Breast epithelium (tissue), 4 donors: ENCODE measurements around the gene ZNF76. TPM values are rescaled to one million over a fixed set of nuclear protein-coding genes. Genes with fewer than 3 reads are reported as not detected.

ENCODE experiments used
- DNase-seq, 2 donors: peaks; one replicate each; pipeline ENCODE4 v3.0.0-alpha.2; 2019; ENCODE audit warnings: low spot score in 2 of 2
- H3K27ac ChIP-seq, 2 donors: fragments of 200-600 bp; sonication (generic) in 1 of 2; one replicate each; pipeline ENCODE4 v1.5.1; 2016 to 2019; ENCODE audit warnings: mild to moderate bottlenecking in 1 of 2
- H3K27me3 ChIP-seq, 2 donors: fragments of 200-600 bp; sonication (generic) in 1 of 2; one replicate each; pipeline versions ENCODE4 v1.5.1 to v1.6.0; 2017 to 2019; ENCODE audit warnings: control low read depth in 1 of 2, mild to moderate bottlenecking in 1 of 2
- H3K36me3 ChIP-seq: fragments of 200-600 bp; one replicate; pipeline ENCODE4 v1.5.1; 2019
- H3K4me1 ChIP-seq, 2 donors: fragments of 200-600 bp; sonication (generic); one replicate each; pipeline ENCODE4 v1.5.1; 2016 to 2019; ENCODE audit warnings: control low read depth in 1 of 2
- H3K4me3 ChIP-seq, 3 donors: fragments of 200-600 bp; sonication (generic); 1 replicate in 2 of 3; 2 replicates in 1 of 3; pipeline ENCODE4 v1.5.1; 2016 to 2019; ENCODE audit warnings: mild to moderate bottlenecking in 3 of 3, moderate library complexity in 2 of 3
- H3K9me3 ChIP-seq, 2 donors: fragments of 200-600 bp; sonication (generic) in 1 of 2; one replicate each; pipeline ENCODE4 v1.5.1; 2016 to 2019; ENCODE audit warnings: control low read depth in 1 of 2
- POLR2A ChIP-seq: fragments of 450-650 bp; IDR thresholded peaks from one replicate; pipeline ENCODE4 v1.6.1; 2016; ENCODE audit warnings: antibody characterized with exemption, mild to moderate bottlenecking, moderate library complexity
- POLR2AphosphoS5 ChIP-seq, 3 donors: sonication (generic); formaldehyde crosslinking; IDR thresholded peaks; one replicate each; pipeline ENCODE4 v1.6.1; 2017; ENCODE audit warnings: antibody characterized with exemption in 3 of 3
- intact Hi-C: fragments of 100-400 bp; cut with DNase I; formaldehyde crosslinking; loops from one replicate; pipeline ENCODE4 v1.15.1; 2023; ENCODE audit warnings: low total_unique reads
- total RNA-seq, 3 donors: library from RNA; depleted of rRNA; stranded (reverse); fragments of >200 nt; gene quantifications; one replicate each; pipeline ENCODE4 v1.1.0, GENCODE V29; 2016
- TF ChIP-seq, protein P1 (sequence below), 3 donors: fragments of 450-650 bp; IDR thresholded peaks; one replicate each; pipeline ENCODE4 v1.5.1; 2016 to 2017; ENCODE audit warnings: antibody characterized with exemption in 3 of 3, mild to moderate bottlenecking in 3 of 3, moderate library complexity in 3 of 3

ZNF76 gene
- total RNA-seq, 3 donors from 2014 or later, result 32.3 to 53.0 (median 46.9) TPM

DNA sequence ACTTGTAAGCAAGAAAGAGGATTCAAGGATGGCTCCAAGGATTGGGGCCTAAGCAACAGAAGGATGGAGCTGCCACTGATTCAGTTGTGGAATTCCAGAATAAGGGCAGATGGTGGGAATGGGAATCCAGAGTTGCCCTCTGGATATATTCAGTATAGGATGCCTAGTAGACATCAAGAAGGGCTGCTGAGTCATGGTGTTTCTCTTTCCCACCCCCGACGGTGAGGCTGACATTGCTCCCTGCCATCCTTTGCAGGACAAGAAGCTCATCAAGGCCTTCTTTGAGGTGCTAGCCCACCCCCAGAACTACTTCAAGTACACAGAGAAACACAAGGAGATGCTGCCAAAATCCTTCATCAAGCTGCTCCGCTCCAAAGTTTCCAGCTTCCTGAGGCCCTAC is 11.2 kb upstream of the ZNF76 start:
- intact Hi-C loops, result no loop called here
- TF ChIP-seq POLR2A, result no peak
- no peaks in the 10 kb centered on the region for H3K27me3 ChIP-seq
- no peak overlapping the region for H3K4me3 ChIP-seq
- no peaks in the 10 kb centered on the region for H3K4me1 ChIP-seq
- DNase-seq, result no peak
- no peak overlapping the region for H3K27ac ChIP-seq
- no peaks in the 10 kb centered on the region for H3K9me3 ChIP-seq
- H3K36me3 ChIP-seq, result no peaks in the 10 kb centered on the region

DNA sequence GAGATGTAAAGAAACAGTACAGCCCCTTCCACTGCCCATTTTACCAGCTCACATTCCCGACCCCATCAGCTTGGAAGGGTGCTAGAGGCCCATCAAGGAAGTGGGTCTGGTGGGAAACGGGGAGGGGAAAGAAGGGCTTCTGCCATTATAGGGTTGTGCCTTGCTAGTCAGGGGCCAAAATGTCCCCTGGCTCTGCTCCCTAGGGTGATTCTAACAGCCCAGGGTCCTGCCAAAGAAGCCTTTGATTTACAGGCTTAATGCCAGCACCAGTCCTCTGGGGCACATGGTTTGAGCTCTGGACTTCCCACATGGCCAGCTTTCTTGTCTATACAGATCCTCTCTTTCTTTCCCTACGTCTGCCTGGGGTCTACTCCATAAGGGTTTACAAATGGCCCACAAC is 10.6 kb upstream of the ZNF76 start:
- no peak for DNase-seq
- Histone ChIP-seq H3K36me3 (no peaks in the 10 kb centered on the region), H3K4me1 (no peaks in the 10 kb centered on the region), H3K27ac (no peak overlapping the region), H3K9me3 (no peaks in the 10 kb centered on the region), H3K27me3 (no peaks in the 10 kb centered on the region), H3K4me3 (no peak overlapping the region)
- intact Hi-C loops, result no loop called here
- no peak for TF ChIP-seq POLR2AphosphoS5 (IDR thresholded peaks at IDR 0.05)
- TF ChIP-seq, protein P1, sequence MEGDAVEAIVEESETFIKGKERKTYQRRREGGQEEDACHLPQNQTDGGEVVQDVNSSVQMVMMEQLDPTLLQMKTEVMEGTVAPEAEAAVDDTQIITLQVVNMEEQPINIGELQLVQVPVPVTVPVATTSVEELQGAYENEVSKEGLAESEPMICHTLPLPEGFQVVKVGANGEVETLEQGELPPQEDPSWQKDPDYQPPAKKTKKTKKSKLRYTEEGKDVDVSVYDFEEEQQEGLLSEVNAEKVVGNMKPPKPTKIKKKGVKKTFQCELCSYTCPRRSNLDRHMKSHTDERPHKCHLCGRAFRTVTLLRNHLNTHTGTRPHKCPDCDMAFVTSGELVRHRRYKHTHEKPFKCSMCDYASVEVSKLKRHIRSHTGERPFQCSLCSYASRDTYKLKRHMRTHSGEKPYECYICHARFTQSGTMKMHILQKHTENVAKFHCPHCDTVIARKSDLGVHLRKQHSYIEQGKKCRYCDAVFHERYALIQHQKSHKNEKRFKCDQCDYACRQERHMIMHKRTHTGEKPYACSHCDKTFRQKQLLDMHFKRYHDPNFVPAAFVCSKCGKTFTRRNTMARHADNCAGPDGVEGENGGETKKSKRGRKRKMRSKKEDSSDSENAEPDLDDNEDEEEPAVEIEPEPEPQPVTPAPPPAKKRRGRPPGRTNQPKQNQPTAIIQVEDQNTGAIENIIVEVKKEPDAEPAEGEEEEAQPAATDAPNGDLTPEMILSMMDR (IDR thresholded peaks at IDR 0.05), result no peak
- TF ChIP-seq POLR2A, result no peak

DNA sequence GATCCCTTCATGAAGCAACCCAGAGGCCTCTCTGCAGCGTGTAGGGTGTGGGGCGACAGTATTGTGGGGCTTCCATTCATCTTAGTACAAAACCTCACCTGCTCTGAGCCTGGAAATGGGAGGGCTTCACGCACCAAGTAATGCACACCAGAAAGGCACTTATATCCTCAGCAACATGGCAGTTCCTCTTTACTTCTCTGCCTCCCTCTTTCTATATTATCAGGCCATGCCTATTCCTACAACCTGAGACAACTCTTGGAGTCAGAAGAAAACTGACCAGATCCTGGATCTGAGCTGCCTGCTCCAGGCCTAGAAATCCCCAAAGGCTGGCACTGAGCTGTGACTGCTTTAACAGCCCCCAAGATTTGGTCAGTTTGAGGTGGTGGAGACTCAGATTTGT is 7.6 kb upstream of the ZNF76 start:
- Histone ChIP-seq H3K27me3 (no peaks in the 10 kb centered on the region), H3K4me3 (no peak overlapping the region), H3K36me3 (no peaks in the 10 kb centered on the region), H3K9me3 (no peaks in the 10 kb centered on the region), H3K27ac (no peak overlapping the region), H3K4me1 (no peaks in the 10 kb centered on the region)
- no peak for TF ChIP-seq POLR2AphosphoS5 (IDR thresholded peaks at IDR 0.05)
- TF ChIP-seq POLR2A, result no peak
- TF ChIP-seq, protein P1 (IDR thresholded peaks at IDR 0.05), result no peak
- intact Hi-C loops, result no loop called here
- DNase-seq, result no peak

DNA sequence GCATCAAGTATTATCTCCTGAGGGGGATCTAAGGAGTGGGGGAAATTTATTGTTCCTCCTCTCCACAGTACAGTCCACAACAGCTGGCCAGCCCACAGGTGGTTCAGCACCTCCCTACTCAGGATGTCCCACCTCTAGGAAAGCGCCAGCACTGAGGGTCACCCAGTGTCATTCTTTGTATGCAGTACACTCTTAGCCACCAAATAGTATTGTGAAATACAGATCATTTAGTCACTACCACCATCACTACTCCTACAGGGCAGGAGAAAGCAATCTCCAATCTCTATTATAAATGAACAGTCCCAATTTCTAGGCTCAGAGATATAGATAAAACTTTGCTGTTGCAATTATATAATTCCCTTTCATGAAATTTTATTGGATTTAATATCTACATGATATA is 6.3 kb upstream of the ZNF76 start:
- H3K4me3 ChIP-seq, result no peak overlapping the region
- TF ChIP-seq, protein P1 (IDR thresholded peaks at IDR 0.05), result no peak
- TF ChIP-seq POLR2A, result no peak
- no peak for TF ChIP-seq POLR2AphosphoS5 (IDR thresholded peaks at IDR 0.05)
- no peaks in the 10 kb centered on the region for H3K27me3 ChIP-seq
- H3K36me3 ChIP-seq, result no peaks in the 10 kb centered on the region
- H3K4me1 ChIP-seq, result no peaks in the 10 kb centered on the region
- no peak overlapping the region for H3K27ac ChIP-seq
- no peaks in the 10 kb centered on the region for H3K9me3 ChIP-seq
- intact Hi-C loops, result no loop called here
- DNase-seq, result no peak

DNA sequence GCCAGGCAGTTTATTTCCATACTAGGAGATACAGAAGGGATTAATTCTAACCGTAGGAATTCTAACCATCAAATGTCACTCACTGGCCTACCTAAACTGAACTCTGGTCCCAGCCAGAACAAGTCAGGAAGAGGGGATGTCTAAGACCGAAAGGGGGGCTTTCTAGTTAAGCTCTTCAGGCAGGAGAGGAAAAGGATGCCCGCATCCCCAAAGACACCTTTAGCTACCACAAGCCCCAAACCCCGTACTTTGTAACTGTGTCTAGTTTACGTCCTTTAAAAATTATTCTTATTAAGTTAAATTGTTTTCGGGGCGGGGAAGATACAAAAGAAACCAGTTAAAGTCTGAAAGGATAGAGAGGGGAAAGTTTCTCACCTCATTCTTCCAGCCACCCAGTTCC is 1.2 kb upstream of the ZNF76 start:
- H3K4me3 ChIP-seq, result peak overlapping the region; percentile 82 to 95 (median 85)
- no peaks in the 10 kb centered on the region for H3K27me3 ChIP-seq
- TF ChIP-seq, protein P1 (IDR thresholded peaks at IDR 0.05), result no peak
- TF ChIP-seq POLR2A, result no peak
- no peak for TF ChIP-seq POLR2AphosphoS5 (IDR thresholded peaks at IDR 0.05)
- no peaks in the 10 kb centered on the region for H3K9me3 ChIP-seq
- H3K27ac ChIP-seq, result peak overlapping the region in 1 of 2 donors; percentile 99
- no peaks in the 10 kb centered on the region for H3K36me3 ChIP-seq
- no peaks in the 10 kb centered on the region for H3K4me1 ChIP-seq
- intact Hi-C loops, result no loop called here
- no peak for DNase-seq

DNA sequence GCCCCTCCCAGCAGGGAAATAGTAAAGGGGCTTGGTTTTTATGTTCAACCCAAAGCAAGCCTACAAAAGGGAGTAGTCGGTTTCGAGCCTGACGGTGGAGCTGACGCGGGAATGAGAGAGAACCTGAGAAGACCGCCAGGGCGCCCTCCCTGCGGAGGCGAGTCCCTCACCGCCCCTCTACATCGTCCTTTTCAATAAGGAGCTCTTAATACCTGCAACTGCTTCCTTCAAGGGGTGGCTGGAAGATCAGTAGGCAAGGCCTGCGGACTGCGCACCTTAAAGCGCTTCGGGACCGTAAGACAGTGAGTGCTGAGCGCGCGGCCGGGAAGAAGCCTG is 709 bp upstream of the ZNF76 start:
- H3K9me3 ChIP-seq, result no peaks in the 10 kb centered on the region
- intact Hi-C loops, result no loop called here
- no peaks in the 10 kb centered on the region for H3K36me3 ChIP-seq
- peak overlapping the region; percentile 82 to 95 (median 85) for H3K4me3 ChIP-seq
- H3K27me3 ChIP-seq, result no peaks in the 10 kb centered on the region
- H3K4me1 ChIP-seq, result no peaks in the 10 kb centered on the region
- H3K27ac ChIP-seq, result peak overlapping the region; percentile 99
- DNase-seq, result no peak
- TF ChIP-seq POLR2A, result no peak
- TF ChIP-seq POLR2AphosphoS5 (IDR thresholded peaks at IDR 0.05), result no peak
- TF ChIP-seq, protein P1 (IDR thresholded peaks at IDR 0.05), result no peak
